Measurements from ENCODE around the gene BABAM1.
"Not testable (repeated sequence)": the region's sequence is repeated elsewhere in the genome, so short reads cannot be mapped to it uniquely, and the experiment has no call there.

The BABAM1 gene

DNA sequence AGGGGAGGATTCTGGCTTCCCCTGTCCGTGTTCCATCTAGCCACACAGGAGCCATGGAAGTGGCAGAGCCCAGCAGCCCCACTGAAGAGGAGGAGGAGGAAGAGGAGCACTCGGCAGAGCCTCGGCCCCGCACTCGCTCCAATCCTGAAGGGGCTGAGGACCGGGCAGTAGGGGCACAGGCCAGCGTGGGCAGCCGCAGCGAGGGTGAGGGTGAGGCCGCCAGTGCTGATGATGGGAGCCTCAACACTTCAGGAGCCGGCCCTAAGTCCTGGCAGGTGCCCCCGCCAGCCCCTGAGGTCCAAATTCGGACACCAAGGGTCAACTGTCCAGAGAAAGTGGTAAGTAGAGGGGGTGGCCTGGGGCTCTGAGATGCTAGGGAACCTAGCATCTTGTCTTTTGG lies 1.5 kb downstream of the BABAM1 start:
- DNase-seq (ENCODE audit: low read depth), result no peak

DNA sequence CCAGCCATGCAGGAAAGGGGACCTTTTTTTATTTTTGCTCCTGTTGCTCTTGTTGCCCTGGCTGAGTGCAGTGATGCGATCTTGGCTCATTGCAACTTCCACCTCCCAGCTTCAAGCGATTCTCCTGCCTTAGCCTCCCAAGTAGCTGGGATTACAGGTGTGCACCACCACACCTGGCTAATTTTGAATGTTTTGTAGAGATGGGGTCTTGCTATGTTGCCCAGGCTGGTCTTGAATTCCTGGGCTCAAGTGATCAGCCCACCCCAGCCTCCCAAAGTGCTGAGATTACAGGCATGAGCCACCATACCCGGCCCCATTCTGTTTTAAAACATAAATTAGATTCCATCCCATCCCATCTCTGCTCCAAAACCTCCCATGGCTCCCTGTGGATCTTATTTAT lies 7.6 kb downstream of the BABAM1 start:
- not testable (repeated sequence) for DNase-seq (ENCODE audit: low read depth)

DNA sequence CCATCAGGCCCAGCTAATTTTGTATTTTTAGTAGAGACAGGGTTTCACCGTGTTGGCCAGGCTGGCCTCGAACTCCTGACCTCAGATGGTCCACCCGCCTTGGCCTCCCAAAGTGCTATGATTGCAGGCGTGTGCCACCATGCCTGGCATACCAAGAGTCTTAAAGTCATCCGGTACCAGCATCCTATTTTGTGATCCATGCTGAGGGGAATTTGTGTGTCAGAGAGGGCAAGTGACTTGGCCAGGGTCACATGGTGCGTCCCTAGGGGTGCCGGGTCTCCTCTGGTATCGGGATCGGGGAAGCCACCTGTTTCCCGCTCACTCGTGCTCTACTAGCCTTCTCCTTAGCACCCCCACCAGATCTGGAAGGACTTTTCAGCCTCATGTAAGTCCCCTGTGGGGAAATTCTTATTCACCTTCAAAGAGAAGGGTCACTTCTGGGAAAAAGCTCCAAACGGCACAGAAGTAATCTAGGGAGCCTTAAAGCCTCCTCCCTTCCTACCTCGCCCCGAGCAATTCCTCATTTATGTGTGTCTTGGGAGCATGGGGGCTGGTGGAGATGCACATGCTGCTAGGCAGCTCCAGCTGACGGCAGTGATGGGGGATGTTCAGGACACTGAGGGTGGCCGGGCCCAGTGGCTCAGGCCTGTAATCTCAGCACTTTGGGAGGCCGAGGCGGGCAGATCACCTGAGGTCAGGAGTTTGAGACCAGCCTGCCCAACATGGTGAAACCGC lies 8.4 kb downstream of the BABAM1 start:
- DNase-seq (ENCODE audit: low read depth), result no peak

DNA sequence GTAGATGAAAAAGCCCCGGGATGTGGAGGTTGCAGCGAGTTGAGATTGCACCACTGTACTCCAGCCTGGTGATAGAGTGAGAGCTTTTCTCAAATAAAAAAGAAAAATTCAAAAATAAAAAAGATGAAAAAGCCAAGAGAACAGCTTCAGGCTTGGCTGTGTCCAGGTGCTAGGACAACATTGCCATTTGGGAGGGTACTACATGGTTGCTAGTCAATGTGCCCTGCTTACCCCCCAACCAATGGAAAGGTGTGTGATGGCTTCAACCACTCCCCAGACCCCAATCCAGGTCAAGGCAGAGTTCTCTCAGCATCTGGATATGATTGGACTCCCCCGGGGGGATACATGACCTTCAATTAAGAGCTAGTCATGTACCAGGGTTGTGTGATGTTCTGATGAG lies 12.2 kb downstream of the BABAM1 start:
- DNase-seq (ENCODE audit: low read depth), result no peak

DNA sequence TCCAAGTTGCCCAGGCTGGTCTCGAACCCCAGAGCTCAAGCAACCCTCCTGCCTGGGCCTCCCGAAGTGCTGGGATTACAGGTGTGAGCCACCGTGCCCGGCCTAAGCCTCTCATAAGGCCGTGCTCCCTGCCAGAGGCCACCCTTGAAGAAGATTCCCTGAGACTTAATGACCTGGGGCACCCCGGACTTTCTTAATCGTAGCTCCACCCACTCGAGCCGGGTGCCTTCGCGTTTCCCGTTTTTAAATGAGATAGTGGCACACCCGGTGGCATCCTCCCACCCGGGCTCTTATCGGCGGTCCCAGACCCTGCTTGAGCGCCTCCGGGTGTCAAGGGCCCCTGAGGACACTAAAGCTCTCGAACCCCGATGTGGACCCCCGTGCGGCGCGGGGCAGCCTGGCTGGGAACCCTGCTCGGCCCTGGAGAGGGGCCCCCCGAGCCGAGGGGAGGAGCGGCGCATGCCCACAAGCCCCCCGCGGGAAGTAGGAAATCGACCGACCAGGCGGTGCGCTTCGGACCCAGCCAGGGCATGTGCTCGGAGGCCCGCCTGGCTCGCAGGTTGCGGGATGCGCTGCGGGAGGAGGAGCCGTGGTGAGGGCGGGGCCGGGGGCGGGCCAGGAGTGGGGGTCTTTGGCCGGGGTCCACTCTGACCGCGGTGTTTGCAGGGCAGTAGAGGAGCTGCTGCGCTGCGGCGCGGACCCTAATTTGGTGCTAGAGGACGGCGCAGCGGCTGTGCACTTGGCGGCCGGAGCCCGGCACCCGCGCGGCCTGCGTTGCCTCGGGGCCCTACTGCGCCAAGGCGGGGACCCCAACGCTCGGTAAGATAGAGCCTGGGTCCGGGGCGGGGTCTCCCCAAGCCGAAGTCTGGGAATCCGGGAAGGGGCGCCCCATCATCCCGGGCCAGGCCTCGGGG lies 14.4 kb downstream of the BABAM1 start, which contains the start of gene ANKLE1:
Gene ANKLE1 (plus strand): TSS at position 511 of the 914 bp plus-strand sequence. CDS start 20 bp downstream, at position 531.
- DNase-seq (ENCODE audit: low read depth), result no peak

DNA sequence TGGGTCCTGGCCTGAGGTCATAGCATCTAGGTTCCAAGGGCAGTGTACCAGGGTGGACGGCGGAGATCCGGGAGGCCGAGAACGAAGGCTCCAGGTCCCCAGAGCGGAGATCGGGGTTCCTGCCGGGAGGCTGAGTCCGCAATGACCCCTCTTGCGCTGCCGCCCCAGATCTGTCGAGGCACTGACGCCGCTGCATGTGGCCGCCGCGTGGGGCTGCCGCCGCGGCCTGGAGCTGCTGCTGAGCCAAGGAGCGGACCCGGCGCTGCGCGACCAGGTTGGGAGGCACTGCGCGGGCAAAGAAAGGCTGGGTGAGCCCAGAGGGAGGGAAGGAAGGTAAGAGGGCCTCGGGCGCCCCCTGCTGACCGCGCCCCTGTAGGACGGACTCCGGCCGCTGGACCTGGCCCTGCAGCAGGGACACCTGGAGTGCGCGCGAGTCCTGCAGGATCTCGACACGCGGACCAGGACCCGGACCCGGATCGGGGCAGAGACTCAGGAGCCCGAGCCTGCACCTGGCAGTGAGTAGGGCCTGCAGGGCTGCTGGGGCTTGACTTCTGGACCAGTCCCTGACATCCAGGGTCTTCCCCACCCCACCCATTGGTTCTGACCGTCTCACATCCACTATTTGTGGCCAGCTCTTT lies 15.4 kb downstream of the BABAM1 start:
- peak; percentile 48 for DNase-seq (ENCODE audit: low read depth)

DNA sequence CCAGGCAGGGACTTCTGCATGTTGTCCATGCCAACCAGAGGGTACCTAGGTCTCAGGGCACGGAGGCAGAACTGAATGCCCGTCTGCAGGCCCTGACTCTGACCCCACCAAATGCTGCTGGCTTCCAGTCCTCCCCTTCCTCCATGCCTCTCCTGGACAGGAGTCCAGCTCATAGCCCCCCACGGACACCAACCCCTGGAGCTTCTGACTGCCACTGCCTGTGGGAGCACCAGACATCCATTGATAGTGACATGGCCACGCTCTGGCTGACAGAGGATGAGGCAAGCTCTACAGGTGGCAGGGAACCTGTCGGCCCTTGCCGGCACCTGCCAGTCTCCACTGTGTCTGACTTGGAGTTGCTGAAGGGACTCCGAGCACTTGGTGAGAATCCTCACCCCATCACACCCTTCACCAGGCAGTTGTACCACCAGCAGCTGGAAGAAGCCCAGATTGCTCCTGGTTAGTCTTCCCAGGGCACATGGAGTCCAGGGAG lies 16.3 kb downstream of the BABAM1 start:
- no peak for DNase-seq (ENCODE audit: low read depth)

DNA sequence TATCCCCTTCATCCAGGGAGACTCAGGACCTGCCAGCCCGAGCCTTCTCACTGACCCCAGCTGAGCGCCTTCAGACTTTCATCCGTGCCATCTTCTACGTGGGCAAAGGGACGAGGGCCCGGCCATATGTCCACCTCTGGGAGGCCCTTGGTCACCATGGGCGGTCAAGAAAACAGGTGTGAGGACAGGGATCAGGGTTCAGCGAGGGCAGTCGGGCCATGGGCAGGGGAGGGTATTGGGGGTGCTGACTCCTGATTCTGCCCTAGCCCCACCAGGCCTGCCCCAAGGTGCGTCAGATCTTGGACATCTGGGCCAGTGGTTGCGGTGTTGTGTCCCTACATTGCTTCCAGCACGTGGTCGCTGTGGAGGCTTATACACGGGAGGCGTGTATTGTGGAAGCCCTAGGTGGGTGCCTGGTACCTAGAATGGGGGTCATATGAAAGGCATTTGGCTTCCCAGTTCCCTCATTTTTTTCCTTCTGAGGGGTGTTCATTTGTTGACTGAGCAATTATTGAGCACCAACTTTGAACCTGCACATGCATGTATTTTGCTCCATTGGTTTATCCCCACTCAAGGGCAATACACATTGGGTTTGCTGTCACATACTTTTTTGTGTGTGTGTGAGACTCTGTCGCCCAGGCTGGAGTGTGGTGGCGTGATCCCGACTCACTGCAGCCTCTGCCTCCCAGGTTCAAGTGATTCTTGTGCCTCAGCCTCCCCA lies 18.3 kb downstream of the BABAM1 start:
- DNase-seq (ENCODE audit: low read depth), result no peak

DNA sequence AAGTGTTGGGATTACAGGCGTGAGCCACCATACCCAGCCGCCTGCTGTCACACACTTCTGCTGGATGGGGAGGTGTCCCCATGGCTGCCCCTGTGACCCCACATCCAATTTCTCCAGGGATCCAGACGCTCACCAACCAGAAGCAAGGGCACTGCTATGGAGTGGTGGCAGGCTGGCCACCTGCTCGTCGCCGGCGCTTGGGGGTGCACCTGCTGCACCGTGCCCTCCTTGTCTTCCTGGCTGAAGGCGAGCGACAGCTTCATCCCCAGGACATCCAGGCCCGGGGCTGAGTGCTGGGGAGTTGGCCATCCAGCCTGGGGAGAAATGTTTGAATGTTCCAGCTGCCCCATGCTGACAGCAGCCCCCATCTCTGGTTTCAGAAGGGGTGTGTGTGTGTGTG lies 19.0 kb downstream of the BABAM1 start:
- DNase-seq (ENCODE audit: low read depth), result no peak

DNA sequence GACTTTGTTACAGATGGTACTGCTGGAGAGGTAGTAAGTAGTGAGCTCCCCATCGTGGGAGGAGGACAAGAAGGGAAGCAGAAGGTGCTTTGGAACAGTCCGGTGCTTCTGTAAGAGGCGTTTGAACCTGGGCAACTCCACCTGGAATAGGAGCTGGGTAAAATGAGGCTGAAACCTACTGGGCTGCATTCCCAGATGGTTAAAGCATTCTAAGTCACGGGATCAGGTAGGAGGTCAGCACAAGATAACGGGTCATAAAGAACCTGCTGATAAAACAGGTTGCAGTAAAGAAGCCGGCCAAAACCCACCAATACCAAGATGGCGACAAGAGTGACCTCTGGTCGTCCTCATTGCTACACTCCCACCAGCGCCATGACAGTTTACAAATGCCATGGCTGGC lies 19.5 kb downstream of the BABAM1 start:
- DNase-seq (ENCODE audit: low read depth), result no peak

DNA sequence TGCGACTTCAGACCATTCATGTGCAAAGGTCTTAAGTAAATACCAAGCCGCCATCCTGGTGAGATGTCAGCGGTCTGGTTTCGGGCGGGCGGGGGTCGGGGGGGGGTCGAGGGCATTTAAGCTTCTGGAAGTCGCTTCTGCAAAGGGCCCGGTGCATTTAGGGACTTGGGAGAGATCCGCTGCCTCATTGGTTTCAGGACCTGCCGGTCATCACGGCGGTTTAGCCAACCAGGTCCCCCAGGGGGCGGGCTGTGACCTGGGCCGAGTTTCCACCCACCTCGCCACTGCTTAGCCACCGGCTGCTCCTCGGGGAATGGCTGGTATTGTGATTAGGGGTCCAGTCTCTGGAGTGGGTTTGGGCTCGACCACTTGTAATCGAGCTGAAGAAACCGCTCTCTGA lies 22.2 kb downstream of the BABAM1 start:
- DNase-seq (ENCODE audit: low read depth), result peak; percentile 86

DNA sequence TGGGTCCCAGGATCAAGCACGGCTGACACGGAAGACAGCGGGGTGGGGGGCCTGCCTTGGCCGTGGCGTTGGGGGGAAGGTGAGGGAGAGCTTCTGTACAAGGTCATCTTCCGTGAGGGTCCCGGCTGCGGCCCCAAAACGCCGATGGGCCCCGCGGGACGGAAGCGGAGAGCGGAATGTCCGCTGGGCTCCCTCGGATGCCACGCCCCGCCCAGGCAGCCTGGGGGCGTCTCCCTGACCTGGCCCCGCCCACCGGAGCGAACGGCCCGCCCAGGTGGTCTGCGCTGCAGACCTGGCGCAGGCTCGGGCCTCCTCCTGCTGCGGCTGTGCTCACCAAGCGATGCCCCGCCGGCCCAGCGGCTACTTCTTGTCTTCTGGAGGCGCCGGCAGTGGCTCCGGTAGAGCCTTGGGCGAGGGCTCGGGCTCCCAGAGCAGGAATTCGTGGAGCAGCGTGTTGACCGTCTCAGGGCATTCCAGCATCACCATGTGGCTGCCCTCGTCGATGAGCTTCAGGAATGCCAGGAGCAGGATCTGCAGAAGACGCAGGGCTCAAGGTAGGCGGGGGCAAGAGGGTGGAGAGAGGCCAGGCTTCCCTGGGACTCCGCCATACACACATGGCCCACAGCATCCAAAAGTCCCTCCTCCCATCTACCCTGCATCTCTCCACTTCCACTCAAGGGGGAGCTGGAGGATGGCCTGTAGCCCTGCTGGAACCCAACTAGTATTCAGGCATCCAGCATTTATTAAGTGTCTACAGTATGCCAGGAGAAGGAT lies 25.2 kb downstream of the BABAM1 start:
- DNase-seq (ENCODE audit: low read depth), result peak; percentile 93

DNA sequence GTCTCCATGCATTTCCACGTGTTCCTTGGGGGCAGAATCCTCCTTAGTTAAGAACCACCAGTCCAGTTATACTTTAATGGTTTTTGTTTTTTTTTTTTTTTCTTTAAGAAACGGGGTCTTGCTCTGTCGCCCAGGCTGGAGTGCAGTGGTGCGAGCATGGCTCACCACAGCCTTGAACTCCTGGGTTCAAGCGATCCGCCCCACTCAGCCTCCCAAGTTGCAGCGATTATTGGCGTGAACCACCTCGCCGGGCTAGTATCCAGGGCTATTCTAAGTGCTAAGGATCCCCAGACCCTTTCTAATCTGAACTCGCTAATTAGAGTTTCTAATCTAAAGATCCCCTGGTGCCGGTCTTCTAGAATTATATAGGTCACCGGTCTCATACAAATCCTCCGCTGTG lies 26.4 kb downstream of the BABAM1 start:
- DNase-seq (ENCODE audit: low read depth), result no peak

DNA sequence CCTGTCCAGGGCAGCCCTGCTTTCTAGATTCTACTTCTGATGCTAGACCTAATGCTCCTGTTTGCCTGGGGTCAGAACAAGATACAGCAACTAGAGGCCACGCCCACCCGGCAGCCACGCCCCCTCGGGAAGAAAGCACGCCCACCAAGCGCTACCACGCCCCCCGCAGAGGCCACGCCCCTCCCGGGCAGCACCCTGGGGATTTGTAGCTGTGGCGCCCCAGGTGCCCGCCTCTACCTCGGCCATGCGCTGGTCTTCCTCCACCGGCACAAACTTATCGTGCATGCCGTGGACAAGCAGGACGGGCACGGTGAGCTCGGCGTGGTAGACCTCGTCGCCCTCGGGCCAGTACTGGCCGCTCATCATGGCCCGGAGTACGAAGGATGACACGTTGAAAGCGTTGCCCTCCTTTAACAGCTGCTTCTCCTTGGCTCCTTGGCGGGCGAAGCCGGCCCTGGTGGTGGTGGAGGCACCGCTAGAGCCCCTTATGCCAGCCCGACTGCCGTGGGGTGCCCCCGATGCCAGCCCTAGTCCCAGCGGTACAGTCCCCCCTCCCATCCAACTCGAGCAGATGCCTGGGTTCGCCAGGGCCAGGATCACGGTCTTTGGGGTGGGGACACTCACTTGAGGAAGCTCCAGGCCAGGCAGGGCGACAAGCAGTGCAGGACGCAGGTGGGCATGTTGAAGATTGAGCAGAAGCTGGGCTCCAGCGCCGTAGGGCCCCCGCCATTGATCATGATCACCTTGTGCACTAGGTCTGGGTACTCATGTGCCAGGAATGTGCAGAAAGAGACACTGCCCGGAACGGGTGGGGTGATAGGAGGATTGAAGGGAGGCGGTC lies 27.0 kb downstream of the BABAM1 start:
- no peak for DNase-seq (ENCODE audit: low read depth)

DNA sequence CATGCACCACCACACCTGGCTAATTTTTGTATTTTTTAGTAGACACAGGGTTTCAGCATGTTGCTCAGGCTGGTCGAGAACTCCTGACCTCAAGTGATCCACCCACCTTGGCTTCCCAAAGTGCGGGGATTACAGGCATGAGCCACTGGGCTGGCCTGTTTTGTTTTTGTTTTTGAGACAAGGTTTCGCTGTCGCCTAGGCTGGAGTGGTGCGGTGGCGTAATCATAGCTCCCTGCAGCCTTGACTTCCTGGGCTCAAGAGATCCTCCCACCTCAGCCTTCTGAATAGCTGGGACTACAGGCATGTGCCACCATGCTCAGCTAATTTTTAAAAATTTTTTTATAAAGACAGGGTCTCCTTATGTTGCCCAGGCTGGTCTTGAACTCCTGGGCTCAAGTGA lies 28.3 kb downstream of the BABAM1 start:
- DNase-seq (ENCODE audit: low read depth), result not testable (repeated sequence)

DNA sequence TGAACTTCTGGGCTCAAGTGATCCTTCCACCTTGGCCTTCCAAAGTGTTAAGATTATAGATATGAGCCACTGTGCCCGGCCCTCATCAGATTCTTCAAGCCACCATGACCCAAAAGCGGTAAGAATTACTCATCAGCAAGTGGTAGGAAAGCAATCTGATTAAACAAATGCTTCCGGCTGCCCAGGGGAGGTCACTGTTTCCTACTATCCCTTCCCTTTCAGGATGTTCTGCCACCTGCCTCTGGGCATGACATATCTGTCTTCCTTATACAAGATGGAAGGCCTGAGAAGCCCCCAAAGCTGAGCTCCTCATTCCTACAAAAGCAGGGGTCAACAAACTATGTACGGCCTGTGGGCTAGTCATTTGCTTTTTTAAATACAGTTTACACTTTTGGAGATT lies 29.0 kb downstream of the BABAM1 start:
- DNase-seq (ENCODE audit: low read depth), result peak; percentile 27

DNA sequence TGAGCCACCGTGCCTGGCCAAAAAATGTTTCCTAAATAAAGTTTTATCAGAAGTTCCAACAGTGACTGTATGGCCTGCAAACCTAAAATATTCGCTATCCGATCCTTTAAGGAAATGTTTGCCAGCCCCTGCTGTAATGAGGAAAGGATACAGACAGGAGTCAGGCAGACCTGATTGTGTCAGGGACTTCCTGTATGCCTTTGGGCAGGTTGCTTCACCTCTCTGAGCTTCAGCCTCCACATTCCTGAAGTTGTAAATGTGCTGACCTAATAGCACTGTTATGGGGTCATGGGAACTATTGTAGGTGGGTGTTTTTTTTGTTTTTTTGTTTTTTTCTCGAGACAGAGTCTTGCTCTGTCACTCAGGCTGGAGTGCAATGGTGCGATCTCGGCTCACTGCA lies 29.7 kb downstream of the BABAM1 start:
- DNase-seq (ENCODE audit: low read depth), result no peak

DNA sequence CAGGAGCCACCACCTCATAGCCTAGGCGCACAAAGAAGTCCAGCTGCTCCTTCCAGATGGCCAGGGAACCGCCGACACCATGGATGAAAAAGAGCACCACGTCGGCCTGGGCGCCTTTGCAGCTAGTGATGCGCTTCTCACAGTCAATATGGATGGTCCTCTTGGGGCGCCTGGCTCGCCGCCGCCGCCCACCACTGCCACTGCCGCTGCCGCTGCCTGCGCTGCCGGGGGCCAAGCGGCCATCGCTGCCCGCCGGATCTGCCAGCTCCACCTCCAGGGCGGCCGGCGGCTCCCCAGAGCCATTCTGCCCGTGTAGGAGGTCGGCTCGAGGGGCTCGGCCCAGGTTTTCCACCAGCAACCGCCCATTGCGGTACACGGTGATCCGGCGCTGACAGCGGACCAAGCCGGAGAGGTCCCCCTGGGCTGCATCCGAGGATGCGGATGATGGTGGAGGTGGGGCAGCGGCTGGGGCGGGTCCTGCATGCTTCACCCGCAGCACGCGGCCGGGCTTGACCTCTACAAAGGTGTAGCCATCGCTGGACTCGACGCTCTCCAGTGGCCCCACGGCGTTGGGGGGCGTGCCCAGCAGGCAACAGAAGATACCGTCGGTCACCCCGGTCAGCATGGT lies 33.9 kb downstream of the BABAM1 start:
- no peak for DNase-seq (ENCODE audit: low read depth)

DNA sequence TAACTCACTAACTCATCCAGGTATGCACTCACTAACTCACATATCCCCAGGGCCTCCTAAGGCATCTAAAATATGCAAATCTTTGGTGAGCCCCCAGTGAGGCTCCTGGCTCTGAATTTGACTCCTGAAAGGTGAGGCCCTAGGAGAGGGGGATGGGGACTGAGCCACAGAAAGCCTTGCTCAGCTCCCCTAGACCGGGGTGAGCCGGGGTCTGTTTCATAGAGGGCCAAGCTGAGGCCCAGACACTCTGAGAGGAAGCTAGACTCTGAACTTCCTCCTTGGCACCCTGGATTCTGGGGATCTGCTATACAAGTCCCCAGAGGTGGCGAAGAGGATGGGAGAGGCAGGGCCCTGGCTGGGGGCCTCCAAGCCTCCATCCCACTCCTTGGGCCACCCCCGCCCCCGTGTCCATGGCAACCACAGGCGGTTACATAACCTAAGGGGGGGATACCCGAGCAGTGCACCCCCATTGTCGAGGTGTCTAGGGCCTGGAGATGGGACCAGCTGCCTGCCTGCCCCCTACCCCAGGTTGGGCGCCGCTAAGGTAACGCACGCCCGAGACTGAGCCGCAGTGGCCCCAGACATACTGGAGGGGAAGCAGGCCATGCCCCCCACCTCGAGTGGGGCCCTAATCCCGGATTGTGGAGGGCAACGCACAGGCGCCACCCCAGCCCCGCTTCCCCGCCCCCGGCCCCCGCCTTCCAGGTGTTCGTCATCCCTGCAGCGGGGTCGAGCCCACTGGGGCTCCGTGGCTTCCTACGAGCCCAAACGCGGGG lies 35.3 kb downstream of the BABAM1 start:
- no peak for DNase-seq (ENCODE audit: low read depth)
